HepG2 (cell line): ENCODE measurements around the gene ACER3. TPM values are rescaled to one million over a fixed set of nuclear protein-coding genes. Genes with fewer than 3 reads are reported as not detected.

Experiments
- EED ChIP-seq: sonication (generic); formaldehyde crosslinking; IDR thresholded peaks from 2 replicates; pipeline ENCODE4 v1.5.0; 2020; ENCODE audit warnings: mild to moderate bottlenecking, missing genetic modification reagents
- GTF3A ChIP-seq: sonication (generic); formaldehyde crosslinking; conservative IDR thresholded peaks from 2 replicates; pipeline ENCODE4 v1.4.0; 2020; ENCODE audit warnings: mild to moderate bottlenecking, missing genetic modification reagents
- NFYB ChIP-seq: sonication (generic); formaldehyde crosslinking; IDR thresholded peaks from 2 replicates; pipeline ENCODE4 v1.4.0; 2020; ENCODE audit warnings: missing genetic modification reagents
- NKX3-1 ChIP-seq: sonication (generic); formaldehyde crosslinking; IDR thresholded peaks from 2 replicates; pipeline ENCODE4 v1.5.0; 2020; ENCODE audit warnings: missing genetic modification reagents
- NONO ChIP-seq, 2 experiments: fragments of 450-650 bp in 1 of 2; sonication (generic) in 1 of 2; formaldehyde crosslinking in 1 of 2; IDR thresholded peaks in 1 of 2; conservative IDR thresholded peaks in 1 of 2; 2 replicates each; pipeline versions ENCODE4 v1.6.1 to v1.8.0; 2017 to 2022; ENCODE audit warnings: mild to moderate bottlenecking in 1 of 2, missing genetic modification reagents in 1 of 2, moderate library complexity in 1 of 2
- PPARG ChIP-seq: conservative IDR thresholded peaks from 2 replicates; pipeline ENCODE4 v1.6.1; 2016; ENCODE audit warnings: missing biosample characterization, missing genetic modification reagents
- REL ChIP-seq: sonication (generic); formaldehyde crosslinking; conservative IDR thresholded peaks from 2 replicates; pipeline ENCODE4 v1.8.0; 2022; ENCODE audit warnings: mild to moderate bottlenecking, missing genetic modification reagents, moderate library complexity
- RELA ChIP-seq: sonication (generic); formaldehyde crosslinking; IDR thresholded peaks from 2 replicates; pipeline ENCODE4 v1.4.0; 2020; ENCODE audit warnings: missing genetic modification reagents
- SMAD9 ChIP-seq: sonication (generic); formaldehyde crosslinking; IDR thresholded peaks from 2 replicates; pipeline ENCODE4 v1.5.1; 2020; ENCODE audit warnings: mild to moderate bottlenecking, missing genetic modification reagents
- ZNF160 ChIP-seq: sonication (generic); formaldehyde crosslinking; IDR thresholded peaks from 2 replicates; pipeline ENCODE4 v1.8.0; 2022; ENCODE audit warnings: mild to moderate bottlenecking, inconsistent platforms, missing genetic modification reagents
- ZNF333 ChIP-seq: sonication (generic); formaldehyde crosslinking; IDR thresholded peaks from 2 replicates; pipeline ENCODE4 v1.4.0; 2020; ENCODE audit warnings: mild to moderate bottlenecking, missing genetic modification reagents, borderline replicate concordance
- polyA plus RNA-seq, 8 experiments: library from polyadenylated mRNA; depleted of rRNA in 3 of 8; stranded (reverse) in 7 of 8; unstranded in 1 of 8; fragments of >200 nt; fragmentation: Illumina TruSeq in 4 of 8; extraction: Trizol in 4 of 8; gene quantifications; 2 replicates each; pipeline versions ENCODE4 v1.2.1 to v1.2.3, GENCODE V29; 2011 to 2016; ENCODE audit warnings: low read depth in 4 of 8, missing spikeins in 1 of 8, mixed read lengths in 1 of 8; ENCODE audit not compliant: insufficient read depth in 1 of 8
- total RNA-seq, 5 experiments: library from RNA; depleted of rRNA; stranded (reverse); fragments of >200 nt; fragmentation: Illumina TruSeq; extraction: Trizol; gene quantifications; 2 replicates each; pipeline ENCODE4 v1.2.3, GENCODE V29; 2016; ENCODE audit warnings: low read depth in 1 of 5
- TF ChIP-seq, protein P1 (sequence below): sonication (generic); formaldehyde crosslinking; IDR thresholded peaks from 2 replicates; pipeline ENCODE4 v1.5.0; 2020; ENCODE audit warnings: missing genetic modification reagents, mild to moderate bottlenecking, borderline replicate concordance
- TF ChIP-seq, protein P2 (sequence below): sonication (generic); formaldehyde crosslinking; IDR thresholded peaks from 2 replicates; pipeline ENCODE4 v1.4.0; 2020; ENCODE audit warnings: missing genetic modification reagents, borderline replicate concordance
- TF ChIP-seq, protein P3 (sequence below): sonication (generic); formaldehyde crosslinking; IDR thresholded peaks from 2 replicates; pipeline ENCODE4 v1.4.0; 2020; ENCODE audit warnings: mild to moderate bottlenecking, missing genetic modification reagents
- TF ChIP-seq, protein P4 (sequence below), 2 experiments: sonication (generic) in 1 of 2; formaldehyde crosslinking in 1 of 2; IDR thresholded peaks; 2 replicates each; pipeline versions ENCODE4 v1.4.0 to v1.6.1; 2018 to 2020; ENCODE audit warnings: missing genetic modification reagents in 2 of 2, borderline replicate concordance in 1 of 2, low read depth in 1 of 2, mild to moderate bottlenecking in 1 of 2, missing biosample characterization in 1 of 2

Gene ACER3
- total and polyA plus RNA-seq, 2 of the 13 experiments (the other 11 are each of a cell fraction or from before 2014, with no cell fraction given), result 6.0 to 9.8 TPM

DNA sequence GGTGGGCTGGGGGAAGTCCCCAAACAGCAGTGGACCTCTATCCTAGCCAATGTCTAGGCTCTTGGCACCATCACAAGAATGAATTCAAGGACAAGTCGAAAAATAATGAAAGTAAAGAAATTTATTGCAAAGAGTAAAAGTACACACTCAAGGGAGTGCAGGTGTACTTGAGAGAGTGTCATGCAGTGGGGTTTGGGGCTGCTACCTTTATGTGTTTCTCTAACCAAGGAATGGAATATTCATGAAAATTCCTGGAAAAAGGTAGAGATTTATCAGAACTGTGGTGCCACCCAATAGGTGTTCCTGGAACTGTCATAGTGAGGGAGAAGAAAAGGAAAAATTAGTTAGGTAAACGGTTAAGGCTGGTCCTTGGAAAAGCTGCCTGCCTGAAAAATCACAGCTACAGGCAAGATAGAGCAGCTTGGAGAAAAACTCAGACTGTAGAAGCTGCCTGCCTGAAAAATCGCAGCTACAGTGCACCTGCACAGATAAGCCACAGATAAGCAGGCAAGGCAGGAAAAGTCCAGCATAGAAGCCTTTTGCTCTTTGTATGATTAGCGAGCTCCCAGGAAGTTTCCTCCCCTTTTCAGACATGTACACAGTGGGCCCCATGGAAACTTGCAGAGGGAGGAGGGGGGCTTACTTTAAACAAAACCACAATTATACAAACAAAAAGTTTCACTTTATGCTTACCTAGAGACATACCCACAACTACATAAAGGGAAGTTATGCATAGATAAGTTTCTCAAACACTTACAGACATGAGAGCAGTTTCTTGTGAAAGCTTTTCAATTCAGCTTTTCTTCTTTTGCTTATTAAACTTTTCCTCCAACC lies 102.1 kb downstream of the ACER3 start (continued):
- no peak for TF ChIP-seq REL (CRISPR knock-in tag)
- TF ChIP-seq NKX3-1, result no peak
- no peak for TF ChIP-seq ZNF333 (CRISPR knock-in tag)
- TF ChIP-seq, protein P1, sequence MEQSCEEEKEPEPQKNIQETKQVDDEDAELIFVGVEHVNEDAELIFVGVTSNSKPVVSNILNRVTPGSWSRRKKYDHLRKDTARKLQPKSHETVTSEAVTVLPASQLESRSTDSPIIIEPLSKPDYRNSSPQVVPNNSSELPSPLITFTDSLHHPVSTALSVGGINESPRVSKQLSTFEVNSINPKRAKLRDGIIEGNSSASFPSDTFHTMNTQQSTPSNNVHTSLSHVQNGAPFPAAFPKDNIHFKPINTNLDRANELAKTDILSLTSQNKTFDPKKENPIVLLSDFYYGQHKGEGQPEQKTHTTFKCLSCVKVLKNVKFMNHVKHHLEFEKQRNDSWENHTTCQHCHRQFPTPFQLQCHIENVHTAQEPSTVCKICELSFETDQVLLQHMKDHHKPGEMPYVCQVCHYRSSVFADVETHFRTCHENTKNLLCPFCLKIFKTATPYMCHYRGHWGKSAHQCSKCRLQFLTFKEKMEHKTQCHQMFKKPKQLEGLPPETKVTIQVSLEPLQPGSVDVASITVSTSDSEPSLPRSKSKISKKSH (CRISPR knock-in tag), result no peak
- no peak for TF ChIP-seq GTF3A (CRISPR knock-in tag)
- TF ChIP-seq, protein P2, sequence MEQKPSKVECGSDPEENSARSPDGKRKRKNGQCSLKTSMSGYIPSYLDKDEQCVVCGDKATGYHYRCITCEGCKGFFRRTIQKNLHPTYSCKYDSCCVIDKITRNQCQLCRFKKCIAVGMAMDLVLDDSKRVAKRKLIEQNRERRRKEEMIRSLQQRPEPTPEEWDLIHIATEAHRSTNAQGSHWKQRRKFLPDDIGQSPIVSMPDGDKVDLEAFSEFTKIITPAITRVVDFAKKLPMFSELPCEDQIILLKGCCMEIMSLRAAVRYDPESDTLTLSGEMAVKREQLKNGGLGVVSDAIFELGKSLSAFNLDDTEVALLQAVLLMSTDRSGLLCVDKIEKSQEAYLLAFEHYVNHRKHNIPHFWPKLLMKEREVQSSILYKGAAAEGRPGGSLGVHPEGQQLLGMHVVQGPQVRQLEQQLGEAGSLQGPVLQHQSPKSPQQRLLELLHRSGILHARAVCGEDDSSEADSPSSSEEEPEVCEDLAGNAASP (CRISPR knock-in tag), result 0 out of 2 replicates have a peak, but pooled peaks have one; percentile 56
- no peak for TF ChIP-seq RELA (CRISPR knock-in tag)
- TF ChIP-seq, protein P3, sequence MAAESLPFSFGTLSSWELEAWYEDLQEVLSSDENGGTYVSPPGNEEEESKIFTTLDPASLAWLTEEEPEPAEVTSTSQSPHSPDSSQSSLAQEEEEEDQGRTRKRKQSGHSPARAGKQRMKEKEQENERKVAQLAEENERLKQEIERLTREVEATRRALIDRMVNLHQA (CRISPR knock-in tag), result no peak
- TF ChIP-seq PPARG, result peak; percentile 55; the same call in 1 of the 2 replicates
- TF ChIP-seq NFYB (CRISPR knock-in tag), result no peak
- TF ChIP-seq ZNF160 (CRISPR knock-in tag), result no peak
- TF ChIP-seq SMAD9 (CRISPR knock-in tag), result no peak
- no peak for TF ChIP-seq EED (CRISPR knock-in tag)
- TF ChIP-seq, protein P4, sequence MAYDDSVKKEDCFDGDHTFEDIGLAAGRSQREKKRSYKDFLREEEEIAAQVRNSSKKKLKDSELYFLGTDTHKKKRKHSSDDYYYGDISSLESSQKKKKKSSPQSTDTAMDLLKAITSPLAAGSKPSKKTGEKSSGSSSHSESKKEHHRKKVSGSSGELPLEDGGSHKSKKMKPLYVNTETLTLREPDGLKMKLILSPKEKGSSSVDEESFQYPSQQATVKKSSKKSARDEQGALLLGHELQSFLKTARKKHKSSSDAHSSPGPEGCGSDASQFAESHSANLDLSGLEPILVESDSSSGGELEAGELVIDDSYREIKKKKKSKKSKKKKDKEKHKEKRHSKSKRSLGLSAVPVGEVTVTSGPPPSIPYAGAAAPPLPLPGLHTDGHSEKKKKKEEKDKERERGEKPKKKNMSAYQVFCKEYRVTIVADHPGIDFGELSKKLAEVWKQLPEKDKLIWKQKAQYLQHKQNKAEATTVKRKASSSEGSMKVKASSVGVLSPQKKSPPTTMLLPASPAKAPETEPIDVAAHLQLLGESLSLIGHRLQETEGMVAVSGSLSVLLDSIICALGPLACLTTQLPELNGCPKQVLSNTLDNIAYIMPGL (CRISPR knock-in tag; IDR thresholded peaks at IDR 0.05; ENCODE audit: borderline replicate concordance in 1 of 2, low read depth in 1 of 2), result no peak
- TF ChIP-seq NONO (IDR thresholded peaks at IDR 0.05), result no peak
- peak; percentile 50; the same call in 1 of the 2 replicates for TF ChIP-seq NONO (CRISPR knock-in tag; conservative IDR thresholded peaks at IDR 0.05)
